ACC112 (cell line): Measurements from ENCODE around the gene ASXL1.
"Not testable (repeated sequence)": the region's sequence is repeated elsewhere in the genome, so short reads cannot be mapped to it uniquely, and the experiment has no call there.

Source experiments
- H2AFZ ChIP-seq: fragments of 200-600 bp; sonication (generic); one replicate; pipeline ENCODE4 v1.6.0; 2017; ENCODE audit warnings: antibody characterized with exemption, low read length; ENCODE audit not compliant: unreplicated experiment
- H3K27ac ChIP-seq: fragments of 200-600 bp; sonication (generic); 2 replicates; pipeline ENCODE4 v1.5.1; 2014; ENCODE audit warnings: low read depth, mild to moderate bottlenecking, antibody characterized with exemption, low read length, moderate library complexity
- H3K27me3 ChIP-seq: fragments of 200-600 bp; sonication (generic); 2 replicates; pipeline ENCODE4 v1.6.1; 2014; ENCODE audit warnings: mild to moderate bottlenecking, antibody characterized with exemption, low read length, moderate library complexity, mixed read lengths; ENCODE audit not compliant: insufficient read depth
- H3K36me3 ChIP-seq: fragments of 200-600 bp; sonication (generic); 2 replicates; pipeline ENCODE4 v1.6.1; 2016; ENCODE audit warnings: mild to moderate bottlenecking, antibody characterized with exemption, low read length, moderate library complexity, mixed read lengths; ENCODE audit not compliant: insufficient read depth
- H3K4me1 ChIP-seq: fragments of 200-600 bp; sonication (generic); one replicate; pipeline ENCODE4 v1.6.1; 2016; ENCODE audit warnings: low read length, mixed read lengths; ENCODE audit not compliant: insufficient read depth, unreplicated experiment, control insufficient read depth
- H3K4me3 ChIP-seq: fragments of 200-600 bp; sonication (generic); 2 replicates; pipeline ENCODE4 v1.5.1; 2014; ENCODE audit warnings: mild to moderate bottlenecking, low read depth, low read length
- H3K79me2 ChIP-seq: fragments of 200-600 bp; sonication (generic); one replicate; pipeline ENCODE4 v1.6.0; 2016; ENCODE audit warnings: low read length; ENCODE audit not compliant: control insufficient read depth, unreplicated experiment, insufficient read depth

ASXL1 gene

GRCh38 chr20:32357869-32358631 lies at the start of gene ASXL1:
Gene ASXL1, plus strand, starts transcription at chr20:32358331. Its CDS starts 445 bp downstream, at chr20:32358776.
- Histone ChIP-seq H3K36me3 (no peaks in the 10 kb centered on the region), H3K27ac (peak within 1 kb of the TSS; percentile 91), H3K79me2 (peaks cover 42% of the 10 kb centered on the region), H3K4me1 (peaks cover 50% of the 10 kb centered on the region), H3K4me3 (peak within 1 kb of the TSS; percentile 90), H2AFZ (peak within 1 kb of the TSS; percentile 74), H3K27me3 (no peaks in the 10 kb centered on the region)

- Histone ChIP-seq H3K4me1 (no peaks in the 10 kb centered on the region), H3K79me2 (no peaks in the 10 kb centered on the region), H3K36me3 (peaks cover 8% of the 10 kb centered on the region; the same call in 1 of the 2 replicates), H3K27me3 (no peaks in the 10 kb centered on the region), H3K4me3 (no peak overlapping the region), H3K27ac (no peak overlapping the region), H2AFZ (no peak overlapping the region)
Observed at GRCh38 chr20:32312718-32313424, 45.3 kb upstream of the ASXL1 start.

GRCh38 chr20:32314768-32315167 lies 43.4 kb upstream of the ASXL1 start:
- H3K36me3 ChIP-seq: peaks cover 13% of the 10 kb centered on the region; the same call in 1 of the 2 replicates
- no peak overlapping the region for H3K4me3 ChIP-seq
- no peaks in the 10 kb centered on the region for H3K79me2 ChIP-seq
- no peak overlapping the region for H2AFZ ChIP-seq
- no peak overlapping the region for H3K27ac ChIP-seq
- no peaks in the 10 kb centered on the region for H3K4me1 ChIP-seq
- H3K27me3 ChIP-seq: no peaks in the 10 kb centered on the region

GRCh38 chr20:32315399-32315798 lies 42.7 kb upstream of the ASXL1 start:
- H3K27ac ChIP-seq: no peak overlapping the region
- H3K4me1 ChIP-seq: no peaks in the 10 kb centered on the region
- peaks cover 10% of the 10 kb centered on the region; the same call in 1 of the 2 replicates for H3K36me3 ChIP-seq
- no peaks in the 10 kb centered on the region for H3K79me2 ChIP-seq
- H2AFZ ChIP-seq: no peak overlapping the region
- H3K27me3 ChIP-seq: no peaks in the 10 kb centered on the region
- no peak overlapping the region for H3K4me3 ChIP-seq

- H2AFZ ChIP-seq: no peak overlapping the region
- no peak overlapping the region for H3K27ac ChIP-seq
- H3K4me3 ChIP-seq: no peak overlapping the region
- no peaks in the 10 kb centered on the region for H3K4me1 ChIP-seq
- no peaks in the 10 kb centered on the region for H3K79me2 ChIP-seq
- H3K36me3 ChIP-seq: peaks cover 14% of the 10 kb centered on the region; the same call in 1 of the 2 replicates
- no peaks in the 10 kb centered on the region for H3K27me3 ChIP-seq
Observed at GRCh38 chr20:32315891-32316290, 42.2 kb upstream of the ASXL1 start.

- Histone ChIP-seq H3K36me3 (peaks cover 14% of the 10 kb centered on the region; the same call in 1 of the 2 replicates), H3K27me3 (no peaks in the 10 kb centered on the region), H2AFZ (no peak overlapping the region), H3K4me3 (no peak overlapping the region), H3K27ac (no peak overlapping the region), H3K4me1 (no peaks in the 10 kb centered on the region), H3K79me2 (no peaks in the 10 kb centered on the region)
Observed at GRCh38 chr20:32316667-32317066, 41.5 kb upstream of the ASXL1 start.

GRCh38 chr20:32319100-32319499 lies 39.0 kb upstream of the ASXL1 start:
- Histone ChIP-seq H3K27ac (no peak overlapping the region), H3K4me3 (no peak overlapping the region), H3K4me1 (no peaks in the 10 kb centered on the region), H2AFZ (no peak overlapping the region), H3K36me3 (peaks cover 14% of the 10 kb centered on the region; the same call in 1 of the 2 replicates), H3K27me3 (no peaks in the 10 kb centered on the region), H3K79me2 (no peaks in the 10 kb centered on the region)

GRCh38 chr20:32320305-32320704 lies 37.8 kb upstream of the ASXL1 start:
- Histone ChIP-seq H3K4me1 (no peaks in the 10 kb centered on the region), H3K27ac (no peak overlapping the region), H3K36me3 (peaks cover 14% of the 10 kb centered on the region; the same call in 1 of the 2 replicates), H3K4me3 (no peak overlapping the region), H3K79me2 (no peaks in the 10 kb centered on the region), H3K27me3 (no peaks in the 10 kb centered on the region), H2AFZ (no peak overlapping the region)

- H2AFZ ChIP-seq: no peak overlapping the region
- H3K36me3 ChIP-seq: peaks cover 14% of the 10 kb centered on the region; the same call in 1 of the 2 replicates
- no peak overlapping the region for H3K27ac ChIP-seq
- H3K27me3 ChIP-seq: no peaks in the 10 kb centered on the region
- no peak overlapping the region for H3K4me3 ChIP-seq
- no peaks in the 10 kb centered on the region for H3K79me2 ChIP-seq
- peaks cover 9% of the 10 kb centered on the region for H3K4me1 ChIP-seq
Observed at GRCh38 chr20:32321390-32321789, 36.7 kb upstream of the ASXL1 start.

- H3K27me3 ChIP-seq, H3K79me2 ChIP-seq, H3K27ac ChIP-seq, H3K4me3 ChIP-seq, H2AFZ ChIP-seq: not testable (repeated sequence)
- H3K4me1 ChIP-seq: peaks cover 17% of the 10 kb centered on the region
- peaks cover 14% of the 10 kb centered on the region; the same call in 1 of the 2 replicates for H3K36me3 ChIP-seq
Observed at GRCh38 chr20:32322260-32322659, 35.9 kb upstream of the ASXL1 start.
